Fibroblast of lung (primary cell): ENCODE data around the gene OPN1MW3. TPM values are rescaled to one million over a fixed set of nuclear protein-coding genes. Genes with fewer than 3 reads are reported as not detected.
"Not testable (repeated sequence)": the region's sequence is repeated elsewhere in the genome, so short reads cannot be mapped to it uniquely, and the experiment has no call there.

ENCODE experiments used
- DNase-seq, 2 donors: peaks; one replicate each; pipeline versions ENCODE4 v3.0.0 to v3.0.0-alpha.2; 2010; ENCODE audit warnings: low read depth in 2 of 2
- H2AFZ ChIP-seq: 2 replicates; pipeline ENCODE4 v1.5.1; 2012; ENCODE audit warnings: low read length, control low read depth, inconsistent platforms
- H3K27ac ChIP-seq: 2 replicates; pipeline ENCODE4 v1.5.1; 2011; ENCODE audit warnings: low read length, control low read depth; ENCODE audit not compliant: insufficient read depth
- H3K27me3 ChIP-seq: 2 replicates; pipeline ENCODE4 v1.5.1; 2011; ENCODE audit warnings: mild to moderate bottlenecking, low read length; ENCODE audit not compliant: control insufficient read depth, insufficient read depth
- H3K36me3 ChIP-seq: 2 replicates; pipeline ENCODE4 v1.5.1; 2011; ENCODE audit warnings: low read length; ENCODE audit not compliant: control insufficient read depth, insufficient read depth
- H3K4me1 ChIP-seq: 2 replicates; pipeline ENCODE4 v1.5.1; 2011; ENCODE audit warnings: low read length; ENCODE audit not compliant: control insufficient read depth, insufficient read depth; ENCODE audit errors: extremely low read depth
- H3K4me2 ChIP-seq: 2 replicates; pipeline ENCODE4 v1.5.1; 2011; ENCODE audit warnings: low read length, control low read depth; ENCODE audit not compliant: insufficient read depth; ENCODE audit errors: extremely low read depth
- H3K4me3 ChIP-seq, 4 experiments: fragments of 200-600 bp in 1 of 4; sonication (generic) in 1 of 4; replicated peaks in 1 of 4; 2 replicates each; pipeline ENCODE4 v1.5.1; 2011 to 2016; ENCODE audit warnings: low read length in 4 of 4, low read depth in 3 of 4, mild to moderate bottlenecking in 3 of 4, control low read depth in 2 of 4, inconsistent platforms in 1 of 4, mixed read lengths in 1 of 4; ENCODE audit not compliant: insufficient read depth in 1 of 4; ENCODE audit errors: control extremely low read depth in 1 of 4
- H3K79me2 ChIP-seq: 2 replicates; pipeline ENCODE4 v1.5.1; 2012; ENCODE audit warnings: mild to moderate bottlenecking, low read length, inconsistent platforms; ENCODE audit not compliant: control insufficient read depth, insufficient read depth
- H3K9ac ChIP-seq: 2 replicates; pipeline ENCODE4 v1.5.1; 2011; ENCODE audit warnings: mild to moderate bottlenecking, low read length, control low read depth; ENCODE audit not compliant: insufficient read depth
- H3K9me3 ChIP-seq: 2 replicates; pipeline ENCODE4 v1.5.1; 2012; ENCODE audit warnings: low read depth, low read length; ENCODE audit not compliant: control insufficient read depth, insufficient read depth
- H4K20me1 ChIP-seq: 2 replicates; pipeline ENCODE4 v1.5.1; 2011; ENCODE audit warnings: low read length; ENCODE audit not compliant: control insufficient read depth, insufficient read depth; ENCODE audit errors: extremely low read depth
- polyA minus RNA-seq: library from RNA; depleted of rRNA, polyadenylated mRNA; stranded (reverse); fragments of >200 nt; gene quantifications from 2 replicates; pipeline ENCODE4 v1.2.3, GENCODE V29; 2011; ENCODE audit warnings: low replicate concordance
- polyA plus RNA-seq, 2 donors: library from polyadenylated mRNA; depleted of rRNA in 1 of 2; stranded (reverse) in 1 of 2; unstranded in 1 of 2; fragments of >200 nt; gene quantifications; 2 replicates each; pipeline ENCODE4 v1.2.1, GENCODE V29; 2011 to 2012; ENCODE audit warnings: missing spikeins in 1 of 2
- total RNA-seq: library from RNA; depleted of rRNA; stranded (reverse); fragments of >200 nt; gene quantifications from 2 replicates; pipeline ENCODE4 v1.2.1, GENCODE V29; 2014

Gene OPN1MW3
- not detected in 2 replicates for total RNA-seq
- not detected in 2 replicates for polyA plus RNA-seq
- polyA plus RNA-seq (2012) = not detected in 2 replicates
- 1.3 TPM in 1 of 2 replicates, not detected in the other for polyA minus RNA-seq

- H3K4me1 ChIP-seq, H4K20me1 ChIP-seq, H2AFZ ChIP-seq, DNase-seq, H3K9me3 ChIP-seq, H3K9ac ChIP-seq, H3K79me2 ChIP-seq, H3K36me3 ChIP-seq, H3K4me2 ChIP-seq, H3K27me3 ChIP-seq, H3K4me3 ChIP-seq, H3K27ac ChIP-seq: not testable (repeated sequence)
These were observed at the start of gene OPN1MW3 for GRCh38 chrX:154257282-154257681. Gene OPN1MW3 (plus strand): TSS chrX:154257582. CDS start chrX:154257620, 38 bp downstream.

- H3K9me3 ChIP-seq, H3K27me3 ChIP-seq, H3K79me2 ChIP-seq, DNase-seq, H4K20me1 ChIP-seq, H2AFZ ChIP-seq, H3K9ac ChIP-seq, H3K4me2 ChIP-seq, H3K4me3 ChIP-seq, H3K36me3 ChIP-seq, H3K27ac ChIP-seq, H3K4me1 ChIP-seq: not testable (repeated sequence)
These were observed 47.5 kb upstream of the OPN1MW3 start for GRCh38 chrX:154209670-154210418.

GRCh38 chrX:154211057-154211456 is 46.3 kb upstream of the OPN1MW3 start:
- H3K27ac ChIP-seq, H3K27me3 ChIP-seq, H3K79me2 ChIP-seq, H3K9ac ChIP-seq, H4K20me1 ChIP-seq, H3K36me3 ChIP-seq, H3K4me1 ChIP-seq, H2AFZ ChIP-seq, DNase-seq, H3K9me3 ChIP-seq, H3K4me3 ChIP-seq, H3K4me2 ChIP-seq: not testable (repeated sequence)

- H3K9ac ChIP-seq, H3K4me1 ChIP-seq, H4K20me1 ChIP-seq, H3K9me3 ChIP-seq, DNase-seq, H2AFZ ChIP-seq, H3K79me2 ChIP-seq, H3K27me3 ChIP-seq, H3K4me2 ChIP-seq, H3K4me3 ChIP-seq, H3K27ac ChIP-seq, H3K36me3 ChIP-seq: not testable (repeated sequence)
These were observed 45.9 kb upstream of the OPN1MW3 start for GRCh38 chrX:154211499-154211898.

GRCh38 chrX:154219456-154219855 is 37.9 kb upstream of the OPN1MW3 start, which contains the start of gene OPN1MW2:
Gene OPN1MW2 (plus strand): TSS chrX:154219756. CDS start chrX:154219816, 60 bp downstream.
- H3K36me3 ChIP-seq, H3K79me2 ChIP-seq, H3K4me3 ChIP-seq, DNase-seq, H3K27ac ChIP-seq, H3K4me2 ChIP-seq, H2AFZ ChIP-seq, H3K4me1 ChIP-seq, H4K20me1 ChIP-seq, H3K9me3 ChIP-seq, H3K27me3 ChIP-seq, H3K9ac ChIP-seq: not testable (repeated sequence)

GRCh38 chrX:154225292-154225691 is 32.1 kb upstream of the OPN1MW3 start:
- H3K4me2 ChIP-seq, H3K9ac ChIP-seq, H3K27me3 ChIP-seq, H3K9me3 ChIP-seq, H3K4me3 ChIP-seq, H4K20me1 ChIP-seq, DNase-seq, H3K79me2 ChIP-seq, H3K27ac ChIP-seq, H3K36me3 ChIP-seq, H3K4me1 ChIP-seq, H2AFZ ChIP-seq: not testable (repeated sequence)

GRCh38 chrX:154226706-154227105 is 30.7 kb upstream of the OPN1MW3 start:
- not testable (repeated sequence) for H3K27ac ChIP-seq

More at GRCh38 chrX:154226706-154227105, 30.7 kb upstream of the OPN1MW3 start:
- not testable (repeated sequence) for H3K36me3 ChIP-seq, DNase-seq, H4K20me1 ChIP-seq, H2AFZ ChIP-seq, H3K9ac ChIP-seq, H3K9me3 ChIP-seq, H3K4me2 ChIP-seq, H3K27me3 ChIP-seq, H3K79me2 ChIP-seq, H3K4me3 ChIP-seq, H3K4me1 ChIP-seq
